LNCAP (cell line): Measurements from ENCODE around the gene SLAMF9.

Source experiments
- CTCF ChIP-seq: fragments of 450-650 bp; IDR thresholded peaks from 2 replicates; pipeline ENCODE4 v1.5.1; 2017; ENCODE audit warnings: mild to moderate bottlenecking

SLAMF9 gene

GRCh38 chr1:159945483-159946241 lies 8.4 kb downstream of the SLAMF9 start, which contains the start of gene IGSF9:
Gene IGSF9, minus strand, starts transcription at chr1:159945613. Its CDS starts 2,159 bp downstream, at chr1:159943454.
- TF ChIP-seq CTCF: peak; percentile 87

DNA sequence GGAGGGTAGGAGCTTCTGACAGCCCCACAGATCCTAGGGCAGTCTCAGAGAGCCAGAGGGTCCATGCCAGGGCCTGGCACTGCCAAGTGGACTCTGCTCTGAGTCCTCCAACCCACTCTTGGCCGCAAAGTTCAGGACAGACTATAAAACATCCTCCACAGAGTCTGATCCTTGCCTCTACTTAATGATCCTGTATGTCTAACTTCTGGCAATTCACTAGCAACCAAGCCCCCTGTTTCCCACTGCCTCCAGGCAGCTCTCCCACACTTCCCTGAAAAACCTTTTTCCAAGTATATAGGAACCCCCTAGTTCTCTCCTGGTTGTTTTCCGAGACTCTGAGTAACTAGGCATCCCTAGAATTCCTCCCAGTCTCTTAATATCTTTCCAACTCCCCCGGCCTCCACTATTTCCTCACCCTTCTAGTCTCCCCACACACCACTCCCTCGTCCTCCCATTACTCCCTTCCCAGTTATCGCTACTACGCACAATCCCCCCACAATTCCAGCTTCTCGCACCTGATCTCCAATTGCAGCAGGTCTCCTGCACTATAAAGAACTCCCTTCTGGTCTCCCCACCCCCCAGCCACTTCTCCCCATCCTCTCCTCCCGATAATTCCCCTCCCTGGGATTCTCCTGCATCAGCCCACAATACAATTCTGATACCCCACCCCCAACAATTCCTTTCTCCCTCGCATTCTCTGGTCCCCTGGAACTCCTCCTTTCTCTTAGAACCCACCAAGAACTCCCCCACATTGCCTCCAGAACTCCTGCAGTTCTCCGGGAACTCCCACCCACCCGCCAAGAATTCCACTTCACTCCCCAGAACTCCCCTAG lies 9.2 kb downstream of the SLAMF9 start:
- no peak for TF ChIP-seq CTCF

DNA sequence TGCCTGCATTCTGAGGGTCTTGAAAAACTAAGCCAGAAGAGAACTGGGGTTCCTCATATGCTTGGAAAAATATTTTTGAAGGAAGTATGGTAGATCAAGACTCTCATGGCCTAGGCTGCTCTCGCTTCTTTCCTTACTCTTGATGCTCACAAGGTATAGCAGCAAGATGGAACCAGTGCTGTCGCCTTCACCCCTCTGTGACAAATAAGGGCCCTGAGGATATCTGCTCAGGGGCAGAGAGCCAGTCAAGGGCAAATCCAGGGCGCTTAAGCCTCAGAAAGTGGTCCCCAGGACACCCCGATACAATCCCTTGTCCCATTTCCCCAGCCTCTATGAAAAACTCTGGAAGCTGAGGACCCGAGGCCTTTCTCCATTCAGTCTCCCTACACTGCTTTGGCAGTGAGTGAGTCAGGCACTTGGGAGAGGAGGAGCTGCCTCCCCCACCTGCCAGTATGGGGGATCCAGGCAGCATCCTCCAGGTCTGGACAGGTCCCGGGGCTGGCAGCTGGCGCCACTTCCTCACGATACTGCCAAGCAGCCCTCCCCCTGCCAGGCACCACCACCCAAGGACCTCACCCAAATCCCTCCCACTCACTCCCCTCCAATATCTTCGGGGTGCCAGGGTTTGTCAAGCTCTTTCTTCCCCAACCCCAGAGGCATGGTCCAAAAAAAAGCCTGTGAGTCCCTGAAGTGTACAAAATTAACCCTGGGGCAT lies 10.0 kb downstream of the SLAMF9 start:
- TF ChIP-seq CTCF: no peak

GRCh38 chr1:159943278-159943640 lies 10.8 kb downstream of the SLAMF9 start:
- TF ChIP-seq CTCF: no peak

GRCh38 chr1:159942632-159943277 lies 11.3 kb downstream of the SLAMF9 start:
- no peak for TF ChIP-seq CTCF

- no peak for TF ChIP-seq CTCF
These were observed 12.2 kb downstream of the SLAMF9 start for GRCh38 chr1:159941591-159942560.
